ENCODE data around the gene CTDP1. TPM values are rescaled to one million over a fixed set of nuclear protein-coding genes. Genes with fewer than 3 reads are reported as not detected.

The CTDP1 gene
- total RNA-seq, 1 experiment from 2014 or later: 24.9 TPM

DNA sequence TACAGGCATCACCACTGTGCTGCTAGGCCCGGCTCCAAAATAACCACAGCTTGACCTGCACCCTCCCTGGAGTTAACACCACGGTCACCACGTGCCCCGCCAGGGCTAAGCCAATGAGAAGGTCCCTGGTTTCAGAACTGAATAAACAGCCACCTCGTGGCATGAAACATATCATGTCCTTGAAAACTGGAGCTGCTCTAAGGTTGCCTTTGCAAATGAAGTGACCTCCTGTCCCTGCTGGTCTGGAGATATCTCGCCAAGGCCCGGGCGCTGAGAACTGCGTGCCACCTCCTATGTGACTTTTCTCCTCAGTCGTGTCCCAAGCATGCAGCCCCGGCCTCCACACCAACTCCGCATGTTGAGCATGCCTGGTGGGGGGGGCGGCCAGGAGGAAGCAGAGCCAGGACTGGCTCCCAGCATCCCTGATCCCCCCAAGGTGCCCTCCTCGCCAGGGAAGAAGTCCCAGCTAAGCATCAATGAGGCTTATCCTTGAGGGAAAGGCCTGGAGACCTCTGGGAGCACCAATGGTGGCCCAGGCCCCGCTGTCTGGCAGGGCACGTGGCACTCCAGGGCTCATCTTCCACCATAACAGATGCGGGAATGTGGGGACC lies 101.8 kb downstream of the CTDP1 start (continued):
- no peak for TF ChIP-seq MAX (IDR thresholded peaks at IDR 0.05)
- no peak for TF ChIP-seq JUND (IDR thresholded peaks at IDR 0.05)
- TF ChIP-seq SRF (IDR thresholded peaks at IDR 0.05; ENCODE audit: low read depth): no peak
- TF ChIP-seq ELF1 (IDR thresholded peaks at IDR 0.05; ENCODE audit: borderline replicate concordance, low read depth): no peak

- no peak overlapping the region for H3K4me2 ChIP-seq (ENCODE audit: low read length)
- no peaks in the 10 kb centered on the region for H3K4me1 ChIP-seq (ENCODE audit: control insufficient read depth in 1 of 2, insufficient read depth in 2 of 2, low read length in 2 of 2)
- H3K9me3 ChIP-seq (ENCODE audit: control insufficient read depth in 1 of 2, insufficient read depth in 1 of 2, low read depth in 1 of 2, low read length in 2 of 2): no peaks in the 10 kb centered on the region
- ATAC-seq (0 out of 2 replicates have a peak, but pooled peaks have one; percentile 25), DNase-seq (ENCODE audit: low read depth, low spot score) (no peak)
- ChIA-PET CTCF (no interaction called here), RAD21 (ENCODE audit: low non-redundant PET in 1 of 2, low total read pairs in 2 of 2, uncharacterized antibody in 2 of 2, unreplicated experiment in 2 of 2) (no interaction called here), POLR2A (no interaction called here)
- no peak overlapping the region for H2AFZ ChIP-seq (ENCODE audit: low read depth, low read length, poor library complexity, severe bottlenecking)
- H4K20me1 ChIP-seq (ENCODE audit: insufficient read depth): no peaks in the 10 kb centered on the region
- TF ChIP-seq TCF7L2 (IDR thresholded peaks at IDR 0.05; ENCODE audit: borderline replicate concordance, extremely low read depth, insufficient read depth, insufficient read length) (no peak), RAD21 (IDR thresholded peaks at IDR 0.05; ENCODE audit: low read depth) (no peak), EZH2phosphoT487 (IDR thresholded peaks at IDR 0.05; ENCODE audit: borderline replicate concordance) (no peak), SP1 (IDR thresholded peaks at IDR 0.05; ENCODE audit: low read depth) (no peak), POLR2AphosphoS5 (IDR thresholded peaks at IDR 0.05; ENCODE audit: low read depth, low read length) (no peak), CTCF (IDR thresholded peaks at IDR 0.05 in 2 of 3, conservative IDR thresholded peaks at IDR 0.05 in 1 of 3; ENCODE audit: borderline replicate concordance in 1 of 3, insufficient read depth in 1 of 3, low read depth in 2 of 3, low read length in 2 of 3) (no peak), SRF (IDR thresholded peaks at IDR 0.05; ENCODE audit: low read depth) (no peak)
- no peak overlapping the region for H3K4me3 ChIP-seq (replicated peaks in 1 of 2; ENCODE audit: low read depth in 1 of 2, low read length in 2 of 2)
- no peak overlapping the region for H3K9ac ChIP-seq (ENCODE audit: low read length)
- BruUV-seq (replicated peaks): no TSS peak
- H3K27me3 ChIP-seq (ENCODE audit: insufficient read depth, low read length): no peaks in the 10 kb centered on the region
- H3K36me3 ChIP-seq (ENCODE audit: control insufficient read depth in 1 of 2, insufficient read depth in 2 of 2, low read length in 2 of 2): no peaks in the 10 kb centered on the region
- H3K79me2 ChIP-seq (ENCODE audit: insufficient read depth, low read length): no peaks in the 10 kb centered on the region
- intact Hi-C loops (cut with micrococcal nuclease): no loop called here
- H3K27ac ChIP-seq (ENCODE audit: low read depth, low read length): no peak overlapping the region
- no peaks in the 10 kb centered on the region for H3K9me2 ChIP-seq (ENCODE audit: insufficient read depth)
Observed at GRCh38 chr18:79782566-79783308, 103.1 kb downstream of the CTDP1 start.
